Osteoblast (primary cell): ENCODE results near the gene SH2D5. TPM values are rescaled to one million over a fixed set of nuclear protein-coding genes. Genes with fewer than 3 reads are reported as not detected.
A peak's percentile ranks its signal among the peaks of the same experiment; 100 is the strongest.

Experiments
- DNase-seq: peaks from one replicate; pipeline ENCODE4 v3.0.0; 2011; ENCODE audit warnings: low spot score, mixed read lengths; ENCODE audit not compliant: insufficient read length; ENCODE audit errors: missing footprints
- H2AFZ ChIP-seq: 2 replicates; pipeline ENCODE4 v1.6.0; 2011; ENCODE audit warnings: mild to moderate bottlenecking, low read length
- H3K27ac ChIP-seq: 2 replicates; pipeline ENCODE4 v1.5.1; 2011; ENCODE audit warnings: mild to moderate bottlenecking, low read depth, low read length, moderate library complexity
- H3K27me3 ChIP-seq: 2 replicates; pipeline ENCODE4 v1.6.0; 2012; ENCODE audit warnings: mild to moderate bottlenecking, control low read depth, inconsistent platforms, low read length, moderate library complexity; ENCODE audit not compliant: insufficient read depth
- H3K36me3 ChIP-seq: 2 replicates; pipeline ENCODE4 v1.5.1; 2011; ENCODE audit warnings: mild to moderate bottlenecking, low read length, control low read depth, moderate library complexity; ENCODE audit not compliant: insufficient read depth
- H3K4me1 ChIP-seq: 2 replicates; pipeline ENCODE4 v1.5.1; 2011; ENCODE audit warnings: mild to moderate bottlenecking, low read length, control low read depth, moderate library complexity; ENCODE audit not compliant: insufficient read depth
- H3K4me2 ChIP-seq: 2 replicates; pipeline ENCODE4 v1.6.0; 2011; ENCODE audit warnings: mild to moderate bottlenecking, low read length; ENCODE audit not compliant: insufficient read depth
- H3K4me3 ChIP-seq: fragments of 200-600 bp; sonication (generic); 3 replicates; pipeline ENCODE4 v1.5.1; 2012; ENCODE audit warnings: mild to moderate bottlenecking, low read length, inconsistent platforms; ENCODE audit not compliant: insufficient read depth
- H3K79me2 ChIP-seq: 2 replicates; pipeline ENCODE4 v1.6.0; 2012; ENCODE audit warnings: mild to moderate bottlenecking, low read length, control low read depth, inconsistent platforms; ENCODE audit not compliant: insufficient read depth
- H3K9me3 ChIP-seq: 2 replicates; pipeline ENCODE4 v1.5.1; 2011; ENCODE audit warnings: low read depth, low read length, control low read depth
- H4K20me1 ChIP-seq: 2 replicates; pipeline ENCODE4 v1.6.0; 2012; ENCODE audit warnings: mild to moderate bottlenecking, low read length, control low read depth; ENCODE audit not compliant: insufficient read depth
- total RNA-seq: library from RNA; depleted of rRNA; stranded (reverse); fragments of >200 nt; gene quantifications from 2 replicates; pipeline ENCODE4 v1.2.3, GENCODE V29; 2012
- TF ChIP-seq, protein P1 (sequence below): IDR thresholded peaks from 2 replicates; pipeline ENCODE4 v1.5.1; 2011; ENCODE audit warnings: mild to moderate bottlenecking, low read depth, low read length, moderate library complexity; ENCODE audit errors: extremely low read depth

SH2D5 gene
- total RNA-seq, 1 donor: 1.4 TPM

DNA sequence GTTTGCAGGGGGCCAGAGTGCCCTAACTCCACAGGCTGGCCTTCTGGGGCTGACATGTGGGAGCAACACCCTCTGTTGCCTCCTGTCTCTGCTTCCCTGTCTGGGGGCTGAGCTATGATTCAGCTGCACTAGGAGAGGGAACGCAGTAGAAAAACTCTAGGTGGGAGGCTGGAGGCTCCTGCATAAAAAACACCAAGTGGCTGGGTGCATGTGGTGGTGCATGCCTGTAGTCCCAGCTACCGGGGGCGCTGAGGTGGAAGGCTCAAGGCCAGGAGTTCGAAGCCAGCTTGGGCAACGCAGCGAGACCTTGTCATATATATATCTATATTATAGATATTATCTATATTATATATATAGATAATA, 20.3 kb downstream of the SH2D5 start:
- Histone ChIP-seq H3K27me3 (no peaks in the 10 kb centered on the region), H3K79me2 (no peaks in the 10 kb centered on the region), H3K4me3 (no peak overlapping the region), H3K9me3 (no peaks in the 10 kb centered on the region), H3K4me1 (no peaks in the 10 kb centered on the region), H3K36me3 (no peaks in the 10 kb centered on the region), H3K27ac (no peak overlapping the region), H2AFZ (no peak overlapping the region), H3K4me2 (no peak overlapping the region), H4K20me1 (no peaks in the 10 kb centered on the region)
- peak; percentile 65 for DNase-seq
- TF ChIP-seq, protein P1, sequence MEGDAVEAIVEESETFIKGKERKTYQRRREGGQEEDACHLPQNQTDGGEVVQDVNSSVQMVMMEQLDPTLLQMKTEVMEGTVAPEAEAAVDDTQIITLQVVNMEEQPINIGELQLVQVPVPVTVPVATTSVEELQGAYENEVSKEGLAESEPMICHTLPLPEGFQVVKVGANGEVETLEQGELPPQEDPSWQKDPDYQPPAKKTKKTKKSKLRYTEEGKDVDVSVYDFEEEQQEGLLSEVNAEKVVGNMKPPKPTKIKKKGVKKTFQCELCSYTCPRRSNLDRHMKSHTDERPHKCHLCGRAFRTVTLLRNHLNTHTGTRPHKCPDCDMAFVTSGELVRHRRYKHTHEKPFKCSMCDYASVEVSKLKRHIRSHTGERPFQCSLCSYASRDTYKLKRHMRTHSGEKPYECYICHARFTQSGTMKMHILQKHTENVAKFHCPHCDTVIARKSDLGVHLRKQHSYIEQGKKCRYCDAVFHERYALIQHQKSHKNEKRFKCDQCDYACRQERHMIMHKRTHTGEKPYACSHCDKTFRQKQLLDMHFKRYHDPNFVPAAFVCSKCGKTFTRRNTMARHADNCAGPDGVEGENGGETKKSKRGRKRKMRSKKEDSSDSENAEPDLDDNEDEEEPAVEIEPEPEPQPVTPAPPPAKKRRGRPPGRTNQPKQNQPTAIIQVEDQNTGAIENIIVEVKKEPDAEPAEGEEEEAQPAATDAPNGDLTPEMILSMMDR: no peak

DNA sequence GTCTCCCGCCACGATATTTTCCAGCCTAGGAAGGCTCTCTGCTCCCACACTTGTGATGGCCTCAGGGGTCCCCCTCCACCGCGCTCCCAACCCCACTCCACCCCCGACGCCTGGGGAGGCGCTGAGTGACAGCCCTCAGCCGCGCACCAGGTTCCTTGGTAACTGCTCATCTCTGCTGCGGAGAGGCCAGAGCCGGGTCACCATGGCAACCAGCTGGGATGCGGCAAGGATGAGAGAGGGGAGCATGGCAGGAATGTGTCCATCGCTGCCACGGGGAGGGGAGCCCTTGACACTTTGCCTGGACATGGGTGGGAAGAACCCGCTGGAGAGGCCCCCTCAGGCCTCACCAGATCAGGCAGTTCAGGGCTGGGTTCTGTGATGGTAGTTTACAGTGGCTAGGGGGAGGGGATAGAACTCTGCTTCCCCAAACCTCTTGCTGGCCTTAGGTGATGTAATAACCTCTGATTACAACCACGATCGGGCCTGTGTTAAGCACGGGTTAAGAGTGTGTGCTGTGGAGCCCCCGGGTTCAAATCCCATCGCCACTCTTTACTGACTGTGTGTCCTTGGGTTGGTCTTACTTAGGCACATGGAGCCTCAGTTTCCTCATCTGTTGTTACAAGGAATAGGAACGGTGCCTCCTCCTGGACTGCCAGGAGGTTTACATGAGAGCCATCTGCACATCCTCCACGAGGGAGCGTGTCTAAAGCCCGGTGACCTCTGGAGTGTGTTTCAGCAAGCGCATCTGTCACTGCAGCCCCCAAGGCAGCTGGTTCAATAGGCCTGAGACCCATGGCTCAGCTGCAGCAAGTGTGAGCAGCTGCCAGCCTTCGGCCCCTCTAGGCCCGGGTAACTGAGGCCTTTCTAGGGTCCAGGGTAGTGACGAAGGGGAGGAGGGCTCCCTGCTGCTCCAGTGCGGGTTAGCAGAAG, 21.0 kb downstream of the SH2D5 start:
- H3K4me3 ChIP-seq: no peak overlapping the region
- no peaks in the 10 kb centered on the region for H3K27me3 ChIP-seq
- no peak overlapping the region for H2AFZ ChIP-seq
- TF ChIP-seq, protein P1: no peak
- no peak for DNase-seq
- H3K4me1 ChIP-seq: no peaks in the 10 kb centered on the region
- H3K79me2 ChIP-seq: no peaks in the 10 kb centered on the region
- H3K36me3 ChIP-seq: no peaks in the 10 kb centered on the region
- no peaks in the 10 kb centered on the region for H4K20me1 ChIP-seq
- H3K27ac ChIP-seq: no peak overlapping the region
- no peaks in the 10 kb centered on the region for H3K9me3 ChIP-seq
- no peak overlapping the region for H3K4me2 ChIP-seq

DNA sequence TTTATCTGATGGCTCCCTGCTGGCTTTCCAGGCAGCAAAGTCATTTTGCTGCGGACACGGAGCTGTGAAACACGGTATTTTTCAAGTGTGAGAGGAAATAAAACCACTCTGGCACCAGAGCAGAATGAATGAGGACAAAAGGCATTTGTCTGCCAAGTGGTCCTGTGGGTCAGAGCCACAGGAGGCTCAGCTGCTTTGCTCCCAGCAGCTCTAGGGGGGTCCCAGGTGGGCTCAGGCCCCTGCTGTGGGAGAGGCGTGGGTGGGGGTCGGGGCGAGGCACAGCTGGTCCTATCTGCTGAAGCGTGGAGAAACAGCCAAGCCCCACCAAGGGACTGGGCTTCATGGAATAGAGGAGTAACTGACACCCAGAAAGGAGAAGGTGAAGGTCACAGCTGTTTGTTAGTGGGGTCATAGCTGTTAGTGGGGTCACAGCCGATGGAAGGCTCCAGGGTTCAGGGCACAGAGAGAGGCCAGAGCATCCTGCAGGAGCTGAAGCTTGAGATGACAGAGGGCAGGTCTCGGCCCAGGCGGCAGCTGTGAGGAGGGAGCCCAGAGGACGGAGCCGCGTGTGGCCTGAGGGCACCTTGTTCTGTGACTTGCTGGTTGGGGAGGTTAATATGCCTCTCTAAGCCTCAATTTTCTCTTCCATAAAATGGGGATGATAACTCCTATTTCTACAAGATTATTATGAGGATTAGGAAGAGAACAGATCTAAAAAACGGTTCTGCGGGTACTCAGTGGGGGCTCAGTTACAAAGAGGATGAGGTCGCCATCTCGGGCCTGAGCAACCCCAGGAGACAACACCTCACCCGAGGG, 21.8 kb downstream of the SH2D5 start:
- Histone ChIP-seq H2AFZ (no peak overlapping the region), H3K36me3 (no peaks in the 10 kb centered on the region), H3K27me3 (no peaks in the 10 kb centered on the region), H3K27ac (no peak overlapping the region), H3K4me2 (no peak overlapping the region), H4K20me1 (no peaks in the 10 kb centered on the region), H3K9me3 (no peaks in the 10 kb centered on the region), H3K4me1 (no peaks in the 10 kb centered on the region), H3K79me2 (no peaks in the 10 kb centered on the region), H3K4me3 (no peak overlapping the region)
- no peak for DNase-seq
- TF ChIP-seq, protein P1: no peak

DNA sequence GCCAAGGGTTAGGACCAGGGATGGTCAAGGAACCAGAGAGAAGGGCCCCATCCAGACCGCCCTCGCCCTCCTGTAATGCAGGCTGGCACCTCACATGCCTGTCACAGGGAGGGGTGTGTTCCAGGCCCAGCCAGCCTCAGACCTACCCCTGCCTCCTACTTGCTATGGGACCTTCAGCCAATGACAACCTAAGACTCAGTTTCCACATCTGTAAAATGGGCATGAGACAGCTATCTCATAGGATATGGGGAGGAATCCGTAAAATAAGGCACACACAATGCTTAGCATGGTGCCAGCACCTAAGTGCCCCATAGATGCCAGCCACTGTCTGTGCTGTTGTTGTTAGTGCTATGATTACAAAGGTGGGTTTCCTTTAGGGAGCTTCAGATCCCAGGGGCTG, 22.6 kb downstream of the SH2D5 start:
- Histone ChIP-seq H3K79me2 (no peaks in the 10 kb centered on the region), H3K4me2 (no peak overlapping the region), H3K4me1 (no peaks in the 10 kb centered on the region), H3K9me3 (no peaks in the 10 kb centered on the region), H4K20me1 (no peaks in the 10 kb centered on the region), H3K27me3 (no peaks in the 10 kb centered on the region), H3K27ac (no peak overlapping the region), H3K4me3 (no peak overlapping the region), H2AFZ (no peak overlapping the region), H3K36me3 (no peaks in the 10 kb centered on the region)
- DNase-seq: no peak
- TF ChIP-seq, protein P1: no peak
